ENCODE data around the gene PSMA6.
"Not testable (repeated sequence)": the region's sequence is repeated elsewhere in the genome, so short reads cannot be mapped to it uniquely, and the experiment has no call there.

The PSMA6 gene

DNA sequence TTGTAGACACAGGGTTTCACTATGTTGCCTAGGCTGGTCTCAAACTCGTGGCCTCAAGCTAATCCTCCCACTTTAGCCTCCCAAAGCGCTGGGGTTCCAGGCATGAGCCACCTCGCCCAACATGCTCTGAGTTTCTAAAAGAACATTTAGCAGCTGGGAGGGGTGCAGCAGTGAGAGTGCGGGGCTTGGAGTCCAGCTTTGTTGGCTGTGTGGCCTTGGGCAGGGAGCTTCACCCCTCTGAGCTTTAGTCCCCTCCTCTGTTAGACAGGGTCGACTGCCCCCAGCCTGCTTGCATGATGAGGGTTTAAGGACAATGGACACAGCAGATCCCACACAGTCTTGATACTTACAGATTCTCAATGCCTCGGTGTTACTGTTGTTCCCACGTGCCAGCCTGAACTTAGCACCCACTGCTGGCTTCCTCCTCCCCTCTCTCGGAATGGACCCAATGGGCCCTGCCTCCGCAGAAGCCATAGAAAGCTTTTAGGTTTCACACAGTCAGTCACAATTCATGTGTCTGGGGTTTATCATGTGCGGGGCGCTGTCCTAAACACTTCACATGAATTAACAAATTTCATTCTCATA lies 54.6 kb downstream of the PSMA6 start:
- DNase-seq, result no peak

DNA sequence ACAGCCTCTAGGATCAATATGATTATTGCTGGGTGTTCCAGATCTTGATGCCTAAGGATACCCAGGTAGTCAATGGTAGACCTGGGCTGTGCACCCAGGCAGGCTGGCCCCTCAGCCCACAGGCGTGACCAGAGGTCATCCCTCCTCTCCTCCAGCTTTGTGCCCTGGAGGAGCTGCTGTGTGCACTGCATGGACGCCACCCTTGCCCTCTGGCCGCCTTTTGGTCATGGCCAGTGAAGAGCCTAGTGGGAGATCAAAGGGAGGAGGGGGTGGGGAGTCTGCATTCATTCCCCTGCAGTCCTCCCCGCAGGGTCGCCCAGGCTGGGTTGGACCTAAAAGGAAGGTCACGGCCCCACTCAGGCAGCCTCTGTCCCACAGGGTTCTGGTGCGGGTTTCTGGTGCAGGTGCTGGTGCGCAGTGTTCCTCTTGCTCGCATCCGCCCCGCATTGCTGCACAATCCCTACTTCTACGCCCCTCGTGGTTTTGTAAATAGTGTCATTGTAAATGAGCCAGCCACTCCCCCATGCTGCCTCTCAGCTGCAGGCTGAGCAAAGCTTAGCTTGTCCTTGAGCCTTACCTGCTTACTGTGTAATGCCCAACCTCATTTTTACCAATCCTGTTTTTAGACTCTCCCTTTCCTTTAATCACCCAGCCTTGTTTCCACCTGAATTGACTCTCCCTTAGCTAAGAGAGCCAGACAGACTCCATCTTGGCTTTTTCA lies 55.3 kb downstream of the PSMA6 start:
- no peak for DNase-seq

DNA sequence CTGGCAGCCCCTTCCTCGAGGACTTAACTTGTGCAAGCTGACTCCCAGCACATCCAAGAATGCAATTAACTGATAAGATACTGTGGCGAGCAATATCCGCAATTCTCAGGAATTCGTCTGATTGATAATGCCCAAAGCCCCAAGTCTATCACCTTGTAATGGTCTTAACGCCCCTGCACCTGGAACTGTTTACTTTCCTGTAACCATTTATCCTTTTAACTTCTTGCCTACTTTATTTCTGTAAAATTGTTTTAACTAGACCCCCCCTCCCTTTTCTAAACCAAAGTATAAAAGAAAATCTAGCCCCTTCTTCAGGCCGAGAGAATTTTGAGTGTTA lies 55.8 kb downstream of the PSMA6 start:
- not testable (repeated sequence) for DNase-seq

DNA sequence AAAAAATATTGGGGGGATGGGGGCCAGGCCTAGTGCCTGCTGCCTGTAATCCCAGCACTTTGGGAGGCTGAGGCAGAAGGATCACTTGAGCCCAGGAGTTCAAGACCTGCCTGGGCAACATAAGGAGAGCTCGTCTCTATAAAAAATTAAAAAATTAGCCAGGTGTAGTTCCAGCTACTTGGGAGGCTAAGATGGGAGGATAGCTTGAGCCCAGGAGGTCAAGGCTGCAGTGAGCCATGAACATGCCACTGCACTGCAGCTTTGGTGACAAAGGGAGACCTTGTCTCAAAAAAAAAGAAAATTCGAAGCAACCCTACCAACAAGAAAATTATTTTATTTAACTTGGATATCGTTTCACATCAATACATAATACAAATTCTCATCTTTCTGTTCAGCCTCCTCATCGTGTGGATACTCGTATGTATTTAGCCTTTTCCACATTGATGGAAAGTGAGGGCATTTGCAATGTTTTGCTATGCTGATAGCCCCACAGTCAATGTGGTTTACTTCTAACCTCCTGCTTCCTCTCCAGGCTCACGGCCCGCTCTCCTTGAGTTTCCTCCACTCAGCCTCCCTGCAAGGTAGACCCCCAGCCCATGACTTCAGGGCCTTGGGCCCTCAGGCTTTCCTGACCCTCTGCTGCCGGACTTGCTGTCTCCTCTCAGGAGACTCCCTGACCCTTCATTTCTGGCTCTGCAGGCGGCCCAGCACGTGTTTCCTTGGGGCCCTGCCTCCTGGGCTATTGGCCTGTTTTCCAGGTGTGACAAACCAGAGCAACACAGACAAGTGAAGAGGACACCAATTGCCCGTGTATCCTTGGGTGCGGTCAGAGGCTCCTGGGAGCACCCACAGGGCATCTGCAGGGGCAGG lies 57.5 kb downstream of the PSMA6 start:
- no peak for DNase-seq

DNA sequence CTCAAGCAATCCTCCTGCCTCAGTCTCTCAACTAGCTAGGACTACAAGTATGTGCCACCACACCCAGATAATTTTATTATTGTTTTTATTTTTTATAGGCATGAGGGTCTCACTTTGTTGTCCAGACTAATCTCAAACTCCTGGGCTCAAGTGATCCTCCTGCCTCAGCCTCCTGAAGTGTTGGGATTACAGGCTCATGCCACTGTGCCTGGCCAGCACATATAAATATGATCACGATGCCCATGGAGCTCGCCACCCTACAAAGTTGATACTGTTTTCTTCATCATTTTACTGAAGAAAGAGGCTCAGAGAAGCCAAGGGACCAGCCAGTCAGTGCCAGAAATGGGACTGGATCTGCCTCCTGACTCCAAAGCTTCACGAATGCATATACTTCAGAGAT lies 59.3 kb downstream of the PSMA6 start:
- no peak for DNase-seq

DNA sequence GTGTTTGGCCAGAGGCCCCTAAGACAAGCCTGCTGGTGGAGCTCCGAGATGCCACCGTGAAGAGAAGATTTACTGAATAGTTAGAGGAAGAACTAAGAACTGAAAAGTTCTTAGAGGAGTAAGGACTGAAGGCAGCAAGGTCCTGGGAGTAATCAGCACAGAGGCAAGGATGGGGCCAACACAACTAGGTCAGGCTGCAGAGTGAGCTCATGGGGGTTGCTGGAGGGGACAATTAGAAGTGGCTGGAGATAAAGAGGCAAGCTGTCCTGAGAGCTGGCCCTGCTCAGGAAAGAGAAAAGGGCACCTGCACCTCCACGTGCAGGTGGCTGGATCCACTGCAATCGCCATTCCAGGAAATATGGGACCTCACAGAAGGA lies 59.7 kb downstream of the PSMA6 start:
- no peak for DNase-seq

DNA sequence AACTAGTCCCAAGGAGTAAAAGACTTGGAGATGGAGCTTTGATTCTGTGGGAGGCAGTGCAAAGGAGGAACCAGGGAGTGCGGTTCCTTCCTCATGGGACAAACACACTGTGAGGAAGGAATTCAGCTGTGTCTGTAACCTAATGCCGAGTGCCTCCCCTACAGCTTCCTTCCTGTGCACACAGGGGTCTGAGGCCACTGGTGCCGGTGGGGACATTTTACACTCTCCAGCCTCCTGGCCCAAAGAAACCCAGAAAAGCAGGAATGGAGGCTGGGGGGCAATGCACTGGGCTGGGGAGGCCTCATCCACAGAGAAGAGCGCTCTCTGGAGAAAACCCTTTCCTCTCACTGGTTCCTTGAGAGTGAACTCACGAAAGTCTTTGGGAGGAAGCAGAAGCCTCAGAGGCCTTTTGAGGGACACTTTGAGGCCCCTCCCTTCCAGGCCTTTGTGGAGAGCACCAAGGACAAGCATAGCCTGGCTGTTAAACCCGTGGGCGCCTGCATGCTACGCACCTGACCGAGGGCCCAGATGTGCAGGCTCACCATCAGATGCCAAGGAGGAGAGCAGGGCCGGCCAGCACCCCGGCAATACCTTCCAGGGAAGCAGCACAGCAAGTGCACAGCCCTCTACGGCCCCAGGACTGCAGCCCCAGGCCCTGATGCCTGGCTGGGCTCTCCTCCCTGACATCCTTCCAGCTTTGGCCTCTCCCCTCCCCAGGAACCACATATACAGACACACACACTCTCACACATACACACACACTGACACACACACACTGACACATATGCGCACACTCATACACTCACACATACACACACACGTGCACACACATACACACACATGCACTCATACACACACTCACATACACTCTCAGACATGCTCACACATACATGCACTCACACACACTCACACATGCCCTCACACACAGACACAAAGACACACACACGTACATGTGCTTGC lies 60.4 kb downstream of the PSMA6 start:
- no peak for DNase-seq

DNA sequence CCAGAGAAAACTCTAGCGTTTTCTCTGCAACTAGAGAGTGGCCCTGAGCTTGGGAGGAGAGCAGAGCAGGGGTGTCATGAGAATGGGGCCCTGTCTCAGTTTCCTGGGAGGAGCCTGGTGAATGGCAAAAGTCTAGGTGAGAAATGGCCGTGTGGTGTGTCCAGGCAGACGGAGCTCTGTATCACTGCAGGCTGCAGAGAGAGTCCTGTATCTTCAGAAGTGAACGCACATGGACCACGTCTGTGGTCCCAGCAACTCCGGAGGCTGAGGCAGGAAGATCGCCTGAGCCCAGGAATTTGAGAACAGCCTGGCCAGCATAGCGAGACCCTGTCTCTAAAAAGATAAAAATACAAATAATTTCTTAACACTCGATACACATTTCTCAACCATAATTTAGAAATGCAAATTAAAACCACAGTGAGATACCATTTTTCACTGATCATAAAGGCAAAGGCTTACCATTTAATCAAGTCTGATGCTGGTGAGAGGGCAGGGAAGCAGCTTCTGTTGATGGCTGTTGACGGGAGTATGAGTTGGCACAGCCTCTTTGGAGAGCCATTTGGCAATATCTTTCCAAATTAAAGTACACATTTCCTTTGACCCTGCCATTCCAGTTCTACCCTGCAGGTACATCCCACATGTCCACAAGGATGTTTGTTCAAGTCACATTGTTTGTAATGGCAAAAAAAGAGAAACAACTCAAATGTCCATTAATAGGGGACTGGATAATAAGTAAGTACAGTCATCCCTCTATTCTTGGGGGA lies 61.4 kb downstream of the PSMA6 start:
- DNase-seq, result no peak

DNA sequence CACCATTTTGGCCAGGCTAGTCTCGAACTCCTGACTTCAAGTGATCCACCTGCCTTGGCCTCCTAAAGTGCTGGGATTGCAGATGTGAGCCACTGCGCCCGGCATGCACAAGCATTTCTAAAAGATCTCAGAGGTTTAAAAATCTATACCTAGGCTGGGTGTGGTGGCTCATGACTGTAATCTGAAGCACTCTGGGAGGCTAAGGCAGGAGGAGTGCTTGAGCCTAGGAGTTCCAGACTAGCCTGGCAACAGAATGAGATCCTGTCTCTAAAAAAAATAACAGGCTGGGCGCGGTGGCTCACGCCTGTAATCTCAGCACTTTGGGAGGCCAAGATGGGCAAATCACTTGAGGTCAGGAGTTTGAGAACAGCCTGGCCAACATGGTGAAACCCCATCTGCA lies 63.1 kb downstream of the PSMA6 start:
- not testable (repeated sequence) for DNase-seq

DNA sequence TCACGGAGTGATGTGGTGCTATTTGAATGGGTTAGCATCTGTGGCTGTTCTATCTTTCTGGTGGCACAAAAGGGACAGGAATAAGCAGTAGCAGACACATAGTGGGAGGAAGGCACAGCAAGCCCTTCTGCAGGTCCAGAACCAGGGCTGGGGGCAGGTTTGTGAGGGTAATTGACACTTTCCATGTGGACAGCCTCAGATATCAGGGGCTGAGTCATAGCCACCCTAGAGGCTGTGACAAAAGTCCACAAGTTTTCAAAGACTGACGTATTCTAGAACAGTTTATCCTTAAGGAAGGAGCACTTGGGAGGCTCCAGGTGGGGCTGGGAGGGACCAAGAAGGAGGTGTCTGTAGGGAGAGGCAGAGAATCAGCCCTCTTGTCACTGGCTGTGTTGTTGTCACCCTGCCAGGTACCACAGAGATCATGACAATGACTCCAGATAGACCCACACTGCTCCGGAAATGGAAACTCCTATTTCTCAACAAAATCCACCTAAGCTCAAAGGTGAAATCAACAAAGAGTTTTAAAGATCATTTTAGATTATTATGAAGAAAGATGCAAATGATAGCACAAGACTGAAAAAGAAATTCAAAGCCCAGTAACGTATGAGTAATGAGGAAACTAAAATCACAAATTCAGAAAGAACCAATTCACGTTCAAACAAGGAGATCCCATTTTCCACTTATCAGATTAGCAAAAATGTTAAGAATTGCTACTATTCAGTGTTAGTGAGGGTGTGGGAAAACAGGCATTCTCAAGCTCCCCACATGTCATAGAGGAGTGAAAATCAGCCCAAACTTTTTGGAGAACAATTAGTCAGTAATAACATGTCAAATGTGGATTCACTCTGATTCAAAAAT lies 64.0 kb downstream of the PSMA6 start:
- DNase-seq, result peak; percentile 71

DNA sequence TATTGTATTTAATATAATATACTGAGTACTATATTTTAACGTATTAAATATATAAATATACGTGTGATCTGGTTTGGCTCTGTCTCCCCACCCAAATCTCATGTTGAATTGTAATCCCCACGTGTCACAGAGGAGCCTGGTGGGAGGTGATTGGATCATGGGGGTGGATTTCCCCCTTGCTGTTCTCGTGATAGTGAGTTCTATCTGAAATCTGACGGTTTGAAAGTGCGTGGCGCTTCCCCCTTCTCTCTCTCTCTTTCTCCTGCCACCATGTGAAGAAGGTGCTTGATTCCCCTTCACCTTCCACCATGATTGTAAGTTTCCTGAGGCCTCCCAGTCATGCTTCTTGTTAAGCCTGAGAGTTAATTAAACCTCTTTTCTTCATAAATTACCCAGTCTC lies 67.5 kb downstream of the PSMA6 start:
- DNase-seq, result not testable (repeated sequence)

DNA sequence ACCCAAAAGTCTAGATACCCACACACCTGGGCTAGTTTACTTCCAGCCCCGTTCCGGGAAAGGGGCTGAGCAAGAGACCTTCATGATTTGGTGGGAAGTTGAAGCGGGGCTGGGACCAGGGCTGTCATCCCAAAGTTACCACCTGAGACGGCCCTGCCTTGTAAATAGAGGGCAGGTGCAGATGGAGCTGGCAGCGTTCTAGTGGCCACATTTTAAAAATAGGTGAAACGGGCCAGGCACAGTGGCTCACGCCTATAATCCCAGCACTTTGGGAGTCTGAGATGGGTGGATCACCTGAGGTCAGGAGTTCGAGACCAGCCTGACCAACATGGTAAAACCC lies 68.9 kb downstream of the PSMA6 start:
- DNase-seq, result no peak

DNA sequence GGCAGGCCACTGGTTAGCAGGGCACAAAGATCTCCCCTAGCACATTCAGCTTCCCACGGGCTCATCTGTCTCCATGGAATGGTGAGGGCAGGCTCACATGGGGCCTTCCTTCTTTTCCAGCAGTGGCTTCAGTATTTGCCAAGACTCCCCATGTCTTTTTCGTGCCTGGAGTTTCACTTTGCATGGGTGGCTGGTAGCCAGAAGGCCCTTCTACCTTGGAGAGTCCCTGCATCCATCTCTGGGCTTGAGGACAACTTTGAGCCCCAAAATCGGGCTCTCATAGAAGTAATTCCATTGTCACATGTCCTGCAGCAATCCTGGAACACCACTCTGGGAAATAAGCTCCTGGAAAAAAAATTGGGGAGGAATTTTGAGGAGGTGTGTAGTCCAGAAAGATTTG lies 70.3 kb downstream of the PSMA6 start:
- no peak for DNase-seq

DNA sequence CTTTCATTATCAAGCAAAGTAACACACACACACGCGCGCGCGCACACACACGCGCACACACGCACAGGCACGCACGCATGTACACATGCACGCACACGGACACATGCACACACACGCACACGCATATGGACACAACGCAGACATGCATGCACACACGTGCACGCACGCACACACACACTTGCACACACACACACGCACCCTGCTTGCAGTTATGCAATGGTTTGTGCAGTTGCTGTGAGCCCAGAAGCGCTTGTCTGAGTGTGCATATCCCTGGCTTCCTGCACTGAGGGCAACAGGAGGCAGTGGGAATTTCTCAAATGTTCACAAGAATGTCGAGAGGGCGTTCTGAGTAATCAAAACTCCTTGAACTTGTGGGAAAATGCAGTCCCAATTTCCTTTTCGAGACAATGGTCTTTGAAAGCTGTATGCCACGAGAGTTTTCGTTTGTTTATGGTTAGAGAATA lies 70.8 kb downstream of the PSMA6 start:
- DNase-seq, result no peak

DNA sequence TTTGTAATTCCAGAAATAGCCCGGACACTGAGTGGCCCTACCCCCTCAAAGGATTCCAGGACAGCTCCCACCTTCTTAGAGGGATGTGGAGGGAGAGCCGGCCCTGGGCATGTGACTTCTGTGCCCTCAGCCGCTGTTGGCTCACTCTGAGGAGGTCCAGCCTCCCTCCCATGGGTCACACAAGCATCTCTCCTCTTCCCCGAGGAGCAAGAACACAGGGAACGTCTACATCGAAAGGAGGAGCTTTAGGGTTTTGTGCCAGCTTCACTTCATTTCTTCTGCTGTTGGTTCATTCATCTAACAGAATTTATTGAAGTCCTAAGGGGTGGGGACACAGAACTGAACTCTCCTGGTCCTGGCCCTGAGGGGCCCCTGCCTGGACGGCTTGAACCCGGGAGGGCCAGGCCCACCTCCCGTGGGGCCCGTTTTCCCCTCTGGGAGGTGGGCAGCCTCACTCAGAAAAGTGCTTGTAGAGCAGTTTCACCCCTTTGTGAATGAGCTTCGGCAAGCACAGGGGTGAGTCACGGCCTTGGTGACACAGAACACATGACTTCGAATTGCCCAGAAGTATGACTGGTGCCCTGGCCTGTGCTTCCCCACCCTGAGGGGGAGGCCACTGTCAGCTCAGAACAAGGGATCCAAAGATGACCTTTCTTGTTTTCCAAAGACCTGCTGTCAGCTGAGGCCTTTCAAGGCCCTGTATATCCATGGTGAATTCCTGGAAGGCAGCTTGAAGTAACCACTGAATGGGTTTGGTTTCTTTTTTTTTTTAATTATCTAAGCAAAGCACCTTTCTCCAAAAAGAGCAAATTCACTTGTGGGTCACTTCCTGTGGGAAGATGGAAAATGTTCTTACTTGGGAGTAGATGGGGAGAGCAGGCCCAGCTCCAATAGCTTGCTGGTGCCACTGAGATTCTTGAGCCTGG lies 73.2 kb downstream of the PSMA6 start:
- peak; percentile 92 for DNase-seq

DNA sequence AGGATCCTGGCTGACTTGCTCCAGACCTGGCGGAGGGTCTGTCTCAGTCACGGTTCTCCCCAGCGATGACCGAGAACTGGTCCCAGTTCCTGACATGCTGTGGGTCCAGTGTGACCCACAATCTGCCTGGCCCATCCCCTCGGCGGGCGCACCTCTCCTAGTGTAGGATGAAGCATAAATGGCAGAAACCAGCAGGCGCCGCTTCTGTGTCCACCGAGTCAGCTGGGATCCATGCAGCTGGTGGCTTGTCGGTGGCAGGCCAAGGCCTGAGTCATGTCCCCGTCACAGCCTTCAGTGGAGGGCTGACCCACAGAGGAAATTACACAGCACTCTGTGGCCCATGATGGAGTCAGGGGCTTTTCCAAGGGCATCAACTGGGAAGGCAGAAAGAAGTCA lies 73.9 kb downstream of the PSMA6 start:
- peak; percentile 68 for DNase-seq

DNA sequence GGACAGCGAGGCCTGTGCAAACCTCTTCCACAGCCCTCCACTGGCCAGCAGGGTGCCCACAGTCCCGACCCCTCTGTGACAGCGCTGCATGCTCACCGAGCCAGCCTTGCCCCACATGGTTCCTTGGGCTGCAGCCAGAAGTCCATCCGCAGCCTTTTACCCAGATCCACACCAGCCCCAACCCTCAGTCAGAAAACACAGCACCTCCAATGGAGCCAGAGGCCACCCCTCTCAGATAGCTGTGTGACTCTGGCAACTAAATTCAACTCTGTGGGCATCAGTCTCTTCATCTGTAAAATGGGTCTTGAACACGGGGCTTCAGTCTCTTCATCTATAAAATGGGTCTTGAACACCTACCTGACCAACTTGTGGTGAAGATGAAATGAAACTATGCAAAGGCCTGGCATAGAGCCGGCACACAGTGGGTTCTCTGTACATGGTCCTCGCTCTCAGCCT lies 74.4 kb downstream of the PSMA6 start:
- no peak for DNase-seq

DNA sequence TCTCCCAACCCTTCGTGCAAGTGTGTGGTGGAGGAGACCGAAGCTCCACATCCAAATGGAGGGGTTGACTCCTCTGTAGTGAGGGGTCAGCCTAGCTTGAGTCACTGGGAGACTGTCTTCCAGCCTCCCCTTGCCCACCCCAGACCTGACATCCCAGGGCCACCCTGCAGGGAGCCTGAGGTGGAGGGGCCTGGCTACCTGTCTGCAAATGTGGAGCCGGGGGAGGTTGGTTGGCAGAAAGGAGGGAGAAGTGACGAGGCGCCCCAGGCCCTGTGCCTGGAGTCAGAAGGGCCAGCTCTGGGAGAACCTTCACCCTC lies 74.8 kb downstream of the PSMA6 start:
- no peak for DNase-seq
